Measurements from ENCODE around the gene JMJD8.

JMJD8 gene

GRCh38 chr16:658679-659571 lies 25.2 kb downstream of the JMJD8 start:
- no peak for DNase-seq

- no peak for DNase-seq
Observed at GRCh38 chr16:657487-657886, 26.6 kb downstream of the JMJD8 start.

DNA sequence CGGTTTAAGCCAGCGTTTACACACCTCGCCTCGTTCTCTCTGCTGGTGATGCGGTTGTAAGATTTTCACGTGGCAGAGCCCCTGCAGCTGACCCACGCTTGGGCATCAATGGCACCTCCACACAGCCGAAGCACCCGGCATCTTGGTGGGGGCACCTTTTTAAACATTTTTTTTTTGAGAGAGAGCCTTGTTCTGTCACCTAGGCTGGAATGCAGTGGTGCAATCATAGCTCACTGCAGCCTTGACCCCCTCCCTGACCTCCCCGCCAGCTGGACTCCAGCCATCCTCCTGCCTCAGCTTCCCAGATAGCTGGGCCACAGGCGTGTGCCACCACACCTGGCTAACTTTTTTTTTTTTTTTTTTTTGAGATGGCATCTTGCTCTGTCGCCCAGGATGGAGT lies 30.1 kb downstream of the JMJD8 start:
- no peak for DNase-seq

DNA sequence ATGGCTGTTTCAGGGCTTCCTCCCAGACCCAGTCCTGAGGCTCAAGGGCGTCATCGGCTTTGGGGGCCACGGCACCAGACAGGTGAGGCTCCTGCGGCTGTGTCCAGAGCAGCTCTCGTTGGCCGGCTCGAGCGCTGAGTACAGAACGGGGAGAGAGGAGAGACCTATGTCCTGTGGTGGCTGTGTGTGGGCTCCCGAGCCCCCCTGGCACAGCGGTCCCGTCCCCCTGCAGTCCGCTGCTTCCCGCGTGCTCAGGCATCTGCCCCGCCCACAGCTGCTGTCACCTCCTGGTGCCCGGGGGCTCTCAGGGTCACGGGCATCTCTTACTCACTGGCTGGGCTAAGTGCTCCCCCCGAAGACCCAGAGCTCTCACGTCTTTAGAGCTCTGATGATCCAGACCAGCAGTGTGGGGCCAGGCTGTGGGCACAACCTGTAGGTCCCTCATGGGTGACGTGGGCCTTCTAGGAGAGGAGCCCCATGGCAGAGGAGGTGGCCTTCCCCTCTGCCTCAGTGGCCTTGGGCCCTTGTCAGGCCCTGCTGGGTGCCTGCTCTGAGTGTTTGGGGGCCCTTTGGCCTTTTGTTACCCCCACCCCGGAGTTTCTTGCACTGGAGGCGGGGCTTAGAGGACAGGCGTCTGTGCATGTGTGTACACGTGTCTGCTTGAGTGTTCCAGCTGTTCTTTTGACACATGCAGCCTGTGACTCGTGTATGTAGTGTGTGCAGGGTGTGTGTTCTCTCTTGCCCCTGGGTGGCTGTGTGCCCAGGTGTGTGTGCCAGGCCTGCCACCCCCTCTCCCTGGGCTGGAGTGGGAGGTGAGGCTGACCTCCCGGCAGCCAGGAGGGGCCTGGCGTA lies 31.5 kb downstream of the JMJD8 start:
- DNase-seq = no peak

- DNase-seq = no peak
Observed at GRCh38 chr16:651844-652243, 32.3 kb downstream of the JMJD8 start.

GRCh38 chr16:649631-650030 lies 34.5 kb downstream of the JMJD8 start:
- peak; percentile 53 to 60 for DNase-seq

- peak; percentile 94 to 96 for DNase-seq
Observed at GRCh38 chr16:648781-649589, 35.1 kb downstream of the JMJD8 start, which contains the start of gene WDR90. Gene WDR90 (plus strand): TSS chr16:649365. CDS start chr16:649417, 52 bp downstream.

DNA sequence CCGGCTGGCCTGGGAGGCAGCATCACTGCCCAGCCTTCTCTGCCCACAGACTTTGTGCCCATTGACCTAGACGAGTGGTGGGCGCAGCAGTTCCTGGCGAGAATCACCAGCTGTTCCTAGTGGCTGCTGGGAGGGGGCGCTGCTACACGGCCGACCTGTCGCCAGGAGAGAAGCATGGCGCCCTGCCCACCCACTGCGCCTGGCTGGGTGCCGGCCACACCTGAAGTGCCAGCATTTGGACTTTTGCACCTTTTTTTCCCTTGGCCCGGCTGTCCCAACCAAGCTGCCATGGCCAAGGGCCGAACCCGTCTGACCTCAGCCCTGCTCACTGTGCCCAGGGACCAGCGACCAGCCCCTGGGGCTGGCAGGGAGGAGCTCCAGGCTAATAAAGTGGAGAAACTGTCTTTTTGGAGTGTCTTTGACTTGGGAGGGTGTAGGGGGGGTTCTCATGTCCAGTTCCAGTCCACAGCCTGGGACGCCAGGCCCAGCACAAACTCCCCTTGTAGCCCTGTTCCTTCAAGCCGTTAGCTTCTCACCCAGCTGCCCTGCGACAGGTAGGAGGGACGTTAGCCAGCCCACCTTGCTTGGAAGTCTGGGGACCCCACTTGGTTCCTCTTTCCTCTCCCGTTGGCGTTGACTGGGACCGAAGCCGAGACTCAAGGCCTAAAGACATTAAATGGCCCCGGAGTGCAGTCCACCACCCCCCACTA lies 35.9 kb downstream of the JMJD8 start:
- peak; percentile 67 to 74 for DNase-seq

DNA sequence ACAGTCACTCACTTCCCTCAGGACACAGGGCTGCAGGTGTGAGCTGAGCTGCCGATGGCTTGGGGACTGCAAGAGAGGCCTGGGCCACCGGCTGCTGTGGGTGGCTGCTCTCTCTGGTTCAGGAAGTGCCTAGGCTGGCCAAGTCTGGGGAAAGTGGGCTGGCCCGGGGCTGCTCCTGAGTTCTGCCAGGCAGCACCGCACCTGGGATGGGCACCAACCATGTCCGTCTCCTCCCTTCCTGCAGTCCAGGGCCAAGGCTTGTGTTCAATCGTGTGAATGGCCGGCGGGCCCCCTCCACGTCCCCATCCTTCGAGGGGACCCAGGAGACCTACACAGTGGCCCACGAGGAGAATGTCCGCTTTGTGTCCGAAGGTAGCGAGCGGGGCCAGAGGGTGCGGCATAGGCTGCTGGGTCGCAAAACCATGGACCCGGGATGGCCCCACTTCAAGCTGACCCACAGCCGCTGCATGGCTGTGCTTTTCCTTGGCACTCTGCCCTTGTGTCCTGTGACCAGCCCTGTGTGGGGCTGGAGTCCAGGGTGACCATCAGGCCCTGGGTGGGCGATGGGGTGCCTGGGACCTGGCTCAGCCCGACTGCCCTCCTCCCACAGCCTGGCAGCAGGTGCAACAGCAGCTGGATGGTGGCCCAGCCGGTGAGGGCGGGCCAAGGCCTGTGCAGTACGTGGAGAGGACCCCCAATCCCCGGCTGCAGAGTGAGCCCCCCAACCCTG lies 36.8 kb downstream of the JMJD8 start:
- DNase-seq = no peak

DNA sequence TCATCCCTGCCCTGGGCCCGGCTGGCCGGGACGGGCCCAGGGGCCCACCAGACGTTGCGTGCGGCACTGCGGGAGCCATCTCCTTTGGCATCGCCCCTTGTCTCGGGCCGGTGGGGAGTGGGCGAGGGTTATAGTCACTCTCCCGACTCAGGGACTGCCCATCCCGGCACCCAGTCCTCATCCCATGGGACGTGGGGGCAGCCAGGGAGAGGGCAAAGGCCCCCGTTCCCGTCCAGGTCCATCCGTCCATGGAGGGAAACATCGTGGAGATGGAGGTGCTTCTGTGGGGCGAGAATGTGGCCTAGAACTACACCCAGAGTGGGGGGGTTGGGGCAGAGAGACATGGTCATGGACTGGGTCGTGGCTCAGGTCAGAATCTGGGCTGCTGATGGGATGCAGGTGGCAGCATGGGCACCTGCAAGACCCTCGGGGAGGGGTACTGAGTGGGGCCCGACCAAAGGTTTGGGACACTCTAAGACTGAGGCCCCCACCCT lies 37.4 kb downstream of the JMJD8 start:
- DNase-seq = no peak

GRCh38 chr16:645852-646678 lies 38.1 kb downstream of the JMJD8 start:
- no peak for DNase-seq

GRCh38 chr16:644556-644955 lies 39.6 kb downstream of the JMJD8 start:
- DNase-seq = no peak

DNA sequence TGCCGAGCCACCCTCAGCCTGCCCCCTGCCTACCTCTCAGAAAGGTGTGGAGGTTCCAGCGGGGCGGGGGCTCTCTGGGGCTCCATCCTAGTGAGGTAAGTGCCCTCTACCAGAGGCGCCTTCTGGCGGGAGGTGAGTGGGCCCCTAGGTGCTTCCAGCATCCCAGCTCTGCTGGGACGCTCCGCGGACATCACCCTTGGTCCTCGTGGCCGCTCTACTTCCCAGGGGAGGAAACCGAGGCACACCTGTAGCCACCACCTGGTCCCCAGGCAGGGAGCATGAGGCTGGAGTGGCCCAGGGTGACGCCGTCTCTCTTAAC lies 41.1 kb downstream of the JMJD8 start:
- no peak for DNase-seq

GRCh38 chr16:642189-643049 lies 41.7 kb downstream of the JMJD8 start:
- DNase-seq = peak; percentile 63 to 67

- peak; percentile 84 to 90 for DNase-seq
Observed at GRCh38 chr16:641326-642188, 42.6 kb downstream of the JMJD8 start, which contains the start of gene MCRIP2. Gene MCRIP2 (plus strand): TSS chr16:641828. CDS start chr16:641992, 164 bp downstream.

DNA sequence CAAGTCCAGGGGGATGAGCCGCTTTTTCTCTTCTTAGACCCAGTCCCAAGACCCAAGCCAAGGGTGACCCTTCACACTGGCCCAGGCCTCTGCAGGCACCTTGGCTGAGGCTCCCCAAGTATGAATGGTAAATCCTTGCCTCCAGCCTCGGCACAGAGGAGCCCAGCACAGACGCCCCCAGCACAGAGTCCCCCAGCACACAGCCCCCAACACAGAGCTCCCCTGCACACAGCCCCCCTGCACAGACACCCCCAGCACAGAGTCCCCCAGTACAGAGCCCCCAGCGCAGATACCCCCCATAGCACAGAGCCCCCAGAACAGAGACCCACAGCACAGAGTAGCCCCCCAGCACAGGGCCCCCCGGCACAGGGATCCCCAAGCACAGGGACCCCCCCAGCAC lies 43.5 kb downstream of the JMJD8 start:
- no peak for DNase-seq

DNA sequence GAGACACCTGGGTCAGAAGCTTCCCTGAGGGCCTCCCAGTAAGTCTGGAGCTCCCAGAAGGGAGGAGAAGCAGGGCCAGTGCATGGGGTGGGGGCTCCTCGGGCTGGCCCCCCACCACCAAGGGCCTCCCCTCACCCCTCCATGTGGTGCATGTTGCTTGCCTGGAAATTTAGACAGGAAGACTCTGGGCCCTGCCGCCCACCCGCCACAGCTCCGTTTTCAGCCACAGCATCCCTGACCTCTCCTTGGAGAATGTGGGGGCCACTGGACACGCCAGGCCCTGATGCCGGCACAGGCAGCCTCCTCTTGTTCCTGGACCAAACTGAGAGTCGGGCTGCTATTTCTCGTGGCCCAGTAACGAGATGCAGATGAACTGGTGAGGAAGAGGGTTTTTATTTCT lies 45.3 kb downstream of the JMJD8 start:
- no peak for DNase-seq

GRCh38 chr16:638034-638543 lies 46.0 kb downstream of the JMJD8 start:
- no peak for DNase-seq

Data from activated T-cell treated with anti-CD3 and anti-CD28 coated beads, Interleukin-2, amount 50 U/mL, for 48 hours (primary cell).